ENCODE data around the gene PRKCA. TPM values are rescaled to one million over a fixed set of nuclear protein-coding genes. Genes with fewer than 3 reads are reported as not detected.

PRKCA gene
- total and polyA plus RNA-seq, 2 of the 13 experiments (the other 11 are each of a cell fraction or from before 2014, with no cell fraction given), result 18.5 to 21.5 TPM

DNA sequence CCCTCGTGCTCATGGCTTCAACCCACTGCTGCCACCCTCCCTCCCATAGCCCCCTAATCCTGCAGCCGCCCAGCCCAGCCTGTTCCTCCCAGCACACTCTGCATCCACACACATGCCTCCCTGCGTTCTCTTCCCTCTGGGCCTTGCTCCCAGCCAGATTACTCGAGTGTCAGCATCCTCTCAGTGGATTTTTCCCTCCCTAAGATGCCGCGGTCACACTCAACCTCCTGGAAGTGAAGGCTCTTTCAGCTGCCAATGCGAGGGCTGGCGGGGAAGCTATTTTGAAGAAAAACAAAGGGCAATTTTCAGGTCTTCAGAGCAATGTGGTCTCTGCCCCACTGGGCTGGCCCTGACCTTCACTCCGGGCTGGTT, 509.3 kb downstream of the PRKCA start:
- no peaks in the 10 kb centered on the region for H4K20me1 ChIP-seq (ENCODE audit: insufficient read depth, low read length)
- H3K9ac ChIP-seq (ENCODE audit: insufficient read depth, low read depth, low read length), result no peak overlapping the region
- H3K4me2 ChIP-seq (ENCODE audit: low read depth, low read length), result peak overlapping the region; percentile 8; the same call in 1 of the 2 replicates
- peak; percentile 43; the same call in 1 of the 2 replicates for TF ChIP-seq KDM2A (CRISPR knock-in tag; IDR thresholded peaks at IDR 0.05; ENCODE audit: borderline replicate concordance, low read depth)
- TF ChIP-seq SPEN (CRISPR knock-in tag; IDR thresholded peaks at IDR 0.05; ENCODE audit: low read depth), result peak; percentile 32; the same call in 1 of the 2 replicates
- TF ChIP-seq, protein P1, sequence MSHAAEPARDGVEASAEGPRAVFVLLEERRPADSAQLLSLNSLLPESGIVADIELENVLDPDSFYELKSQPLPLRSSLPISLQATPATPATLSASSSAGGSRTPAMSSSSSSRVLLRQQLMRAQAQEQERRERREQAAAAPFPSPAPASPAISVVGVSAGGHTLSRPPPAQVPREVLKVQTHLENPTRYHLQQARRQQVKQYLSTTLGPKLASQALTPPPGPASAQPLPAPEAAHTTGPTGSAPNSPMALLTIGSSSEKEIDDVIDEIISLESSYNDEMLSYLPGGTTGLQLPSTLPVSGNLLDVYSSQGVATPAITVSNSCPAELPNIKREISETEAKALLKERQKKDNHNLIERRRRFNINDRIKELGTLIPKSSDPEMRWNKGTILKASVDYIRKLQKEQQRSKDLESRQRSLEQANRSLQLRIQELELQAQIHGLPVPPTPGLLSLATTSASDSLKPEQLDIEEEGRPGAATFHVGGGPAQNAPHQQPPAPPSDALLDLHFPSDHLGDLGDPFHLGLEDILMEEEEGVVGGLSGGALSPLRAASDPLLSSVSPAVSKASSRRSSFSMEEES (CRISPR knock-in tag; IDR thresholded peaks at IDR 0.05), result no peak
- TF ChIP-seq SALL1 (CRISPR knock-in tag; IDR thresholded peaks at IDR 0.05), result 0 out of 2 replicates have a peak, but pooled peaks have one; percentile 31
- TF ChIP-seq, protein P2, sequence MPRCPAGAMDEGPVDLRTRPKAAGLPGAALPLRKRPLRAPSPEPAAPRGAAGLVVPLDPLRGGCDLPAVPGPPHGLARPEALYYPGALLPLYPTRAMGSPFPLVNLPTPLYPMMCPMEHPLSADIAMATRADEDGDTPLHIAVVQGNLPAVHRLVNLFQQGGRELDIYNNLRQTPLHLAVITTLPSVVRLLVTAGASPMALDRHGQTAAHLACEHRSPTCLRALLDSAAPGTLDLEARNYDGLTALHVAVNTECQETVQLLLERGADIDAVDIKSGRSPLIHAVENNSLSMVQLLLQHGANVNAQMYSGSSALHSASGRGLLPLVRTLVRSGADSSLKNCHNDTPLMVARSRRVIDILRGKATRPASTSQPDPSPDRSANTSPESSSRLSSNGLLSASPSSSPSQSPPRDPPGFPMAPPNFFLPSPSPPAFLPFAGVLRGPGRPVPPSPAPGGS (CRISPR knock-in tag; IDR thresholded peaks at IDR 0.05), result no peak
- peak; percentile 83 for TF ChIP-seq RBM22 (optimal IDR thresholded peaks at IDR 0.05; ENCODE audit: low read length)
- TF ChIP-seq, protein P3, sequence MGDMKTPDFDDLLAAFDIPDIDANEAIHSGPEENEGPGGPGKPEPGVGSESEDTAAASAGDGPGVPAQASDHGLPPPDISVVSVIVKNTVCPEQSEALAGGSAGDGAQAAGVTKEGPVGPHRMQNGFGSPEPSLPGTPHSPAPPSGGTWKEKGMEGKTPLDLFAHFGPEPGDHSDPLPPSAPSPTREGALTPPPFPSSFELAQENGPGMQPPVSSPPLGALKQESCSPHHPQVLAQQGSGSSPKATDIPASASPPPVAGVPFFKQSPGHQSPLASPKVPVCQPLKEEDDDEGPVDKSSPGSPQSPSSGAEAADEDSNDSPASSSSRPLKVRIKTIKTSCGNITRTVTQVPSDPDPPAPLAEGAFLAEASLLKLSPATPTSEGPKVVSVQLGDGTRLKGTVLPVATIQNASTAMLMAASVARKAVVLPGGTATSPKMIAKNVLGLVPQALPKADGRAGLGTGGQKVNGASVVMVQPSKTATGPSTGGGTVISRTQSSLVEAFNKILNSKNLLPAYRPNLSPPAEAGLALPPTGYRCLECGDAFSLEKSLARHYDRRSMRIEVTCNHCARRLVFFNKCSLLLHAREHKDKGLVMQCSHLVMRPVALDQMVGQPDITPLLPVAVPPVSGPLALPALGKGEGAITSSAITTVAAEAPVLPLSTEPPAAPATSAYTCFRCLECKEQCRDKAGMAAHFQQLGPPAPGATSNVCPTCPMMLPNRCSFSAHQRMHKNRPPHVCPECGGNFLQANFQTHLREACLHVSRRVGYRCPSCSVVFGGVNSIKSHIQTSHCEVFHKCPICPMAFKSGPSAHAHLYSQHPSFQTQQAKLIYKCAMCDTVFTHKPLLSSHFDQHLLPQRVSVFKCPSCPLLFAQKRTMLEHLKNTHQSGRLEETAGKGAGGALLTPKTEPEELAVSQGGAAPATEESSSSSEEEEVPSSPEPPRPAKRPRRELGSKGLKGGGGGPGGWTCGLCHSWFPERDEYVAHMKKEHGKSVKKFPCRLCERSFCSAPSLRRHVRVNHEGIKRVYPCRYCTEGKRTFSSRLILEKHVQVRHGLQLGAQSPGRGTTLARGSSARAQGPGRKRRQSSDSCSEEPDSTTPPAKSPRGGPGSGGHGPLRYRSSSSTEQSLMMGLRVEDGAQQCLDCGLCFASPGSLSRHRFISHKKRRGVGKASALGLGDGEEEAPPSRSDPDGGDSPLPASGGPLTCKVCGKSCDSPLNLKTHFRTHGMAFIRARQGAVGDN (CRISPR knock-in tag; IDR thresholded peaks at IDR 0.05), result peak; percentile 19; the same call in 1 of the 2 replicates
- peak; percentile 18 for TF ChIP-seq AGO2 (optimal IDR thresholded peaks at IDR 0.05; ENCODE audit: low read depth, low read length)
- H3K4me3 ChIP-seq (replicated peaks in 1 of 3; ENCODE audit: insufficient read depth in 1 of 3, low read depth in 2 of 3, low read length in 3 of 3), result no peak overlapping the region
- BruUV-seq (replicated peaks), result no TSS peak
- no peaks in the 10 kb centered on the region for H3K27me3 ChIP-seq (ENCODE audit: control insufficient read depth in 1 of 2, insufficient read depth in 2 of 2, low read length in 2 of 2)
- in situ Hi-C loops (cut with HindIII; ENCODE audit: extremely low pct_ligation_motif_present, low pct_unique_long_range_greater_than_20kb) (no loop called here), intact Hi-C loops (cut with micrococcal nuclease; ENCODE audit: unreplicated experiment) (no loop called here)
- CTCF ChIA-PET (ENCODE audit: low intra/inter-chr PET ratio, low total read pairs), result no interaction called here
- H2AFZ ChIP-seq (ENCODE audit: low read length), result no peak overlapping the region
- no peak overlapping the region for H3K27ac ChIP-seq (ENCODE audit: extremely low read length, insufficient read depth, low read length)
- H3K9me3 ChIP-seq (ENCODE audit: low read length), result no peaks in the 10 kb centered on the region
- no peaks in the 10 kb centered on the region for H3K79me2 ChIP-seq (ENCODE audit: insufficient read depth, low read length)
- ATAC-seq (peak; percentile 13), FAIRE-seq (no peak), DNase-seq (ENCODE audit: low spot score) (no peak)
- POLR2A ChIA-PET, result no interaction called here
- WGBS (ENCODE audit: low lambda C conversion rate), result 42% methylated on average over 9 of the region's 9 CpGs
- H3K4me1 ChIP-seq (ENCODE audit: insufficient read depth, low read length), result peaks cover 33% of the 10 kb centered on the region
- no peaks in the 10 kb centered on the region for H3K36me3 ChIP-seq (replicated peaks in 1 of 2; ENCODE audit: control insufficient read depth in 1 of 2, insufficient read depth in 2 of 2, low read length in 2 of 2)

Measured in HepG2 (cell line).